IMR-90 (cell line): ENCODE data around the gene BPI. TPM values are rescaled to one million over a fixed set of nuclear protein-coding genes. Genes with fewer than 3 reads are reported as not detected.

Experiments
- ATAC-seq: fragments of 200-7000 bp; cut with Tn5 transposase; 2 replicates; pipeline ENCODE4 v1.9.1; 2020; ENCODE audit warnings: low read depth, mild to moderate bottlenecking, moderate library complexity
- BruUV-seq: library from RNA; stranded (reverse); fragments of 400-500 nt; replicated peaks from 2 replicates; lab custom pipeline; 2021; lab: Mats Ljungman, UMichigan
- CTCF ChIA-PET: fragments of 300-600 bp; formaldehyde crosslinking; extraction: SDS; loops from one replicate; lab custom pipeline; 2021; ENCODE audit warnings: antibody characterized with exemption; lab: Yijun Ruan, JAX
- POLR2A ChIA-PET: fragments of 300-600 bp; sonication (Branson Sonifier 250); formaldehyde crosslinking; loops from one replicate; lab custom pipeline; 2022; ENCODE audit warnings: antibody characterized with exemption; ENCODE audit not compliant: unreplicated experiment; lab: Charles Lee
- DNase-seq: peaks from one replicate; pipeline ENCODE4 v3.0.0; 2013
- H2AFZ ChIP-seq: replicated peaks from 2 replicates; pipeline ENCODE3; 2013; ENCODE audit warnings: low read length, mild to moderate bottlenecking; ENCODE audit not compliant: poor library complexity
- H2AK5ac ChIP-seq: 2 replicates; pipeline ENCODE4 v1.6.1; 2013; ENCODE audit warnings: low read depth, low read length, inconsistent platforms
- H2AK9ac ChIP-seq: replicated peaks from 2 replicates; pipeline ENCODE3; 2013; ENCODE audit warnings: mild to moderate bottlenecking, low read depth, low read length, moderate library complexity; ENCODE audit not compliant: poor library complexity
- H2BK120ac ChIP-seq: 2 replicates; pipeline ENCODE4 v1.6.1; 2013; ENCODE audit warnings: low read depth, low read length, inconsistent platforms
- H2BK15ac ChIP-seq: 3 replicates; pipeline ENCODE4 v1.6.1; 2013; ENCODE audit warnings: low read depth, low read length, inconsistent platforms
- H2BK20ac ChIP-seq: 2 replicates; pipeline ENCODE4 v1.6.1; 2013; ENCODE audit warnings: low read depth, mild to moderate bottlenecking, inconsistent platforms, low read length, moderate library complexity
- H2BK5ac ChIP-seq: 2 replicates; pipeline ENCODE4 v1.6.1; 2013; ENCODE audit warnings: mild to moderate bottlenecking, low read depth, low read length, inconsistent platforms; ENCODE audit not compliant: poor library complexity, severe bottlenecking
- H3K14ac ChIP-seq: replicated peaks from 2 replicates; pipeline ENCODE4 v1.6.1; 2013; ENCODE audit warnings: low read depth, low read length, inconsistent platforms
- H3K18ac ChIP-seq: 2 replicates; pipeline ENCODE4 v1.6.1; 2013; ENCODE audit warnings: low read depth, low read length, control low read depth
- H3K23ac ChIP-seq: 2 replicates; pipeline ENCODE4 v1.6.1; 2013; ENCODE audit warnings: low read depth, low read length, inconsistent platforms
- H3K27ac ChIP-seq: 2 replicates; pipeline ENCODE4 v1.5.1; 2013; ENCODE audit warnings: mild to moderate bottlenecking, control low read depth, low read length; ENCODE audit not compliant: insufficient read depth
- H3K27me3 ChIP-seq: 2 replicates; pipeline ENCODE4 v1.6.1; 2013; ENCODE audit warnings: low read length; ENCODE audit not compliant: control insufficient read depth, insufficient read depth
- H3K36me3 ChIP-seq: 2 replicates; pipeline ENCODE4 v1.6.1; 2013; ENCODE audit warnings: low read length, mixed read lengths; ENCODE audit not compliant: control insufficient read depth, insufficient read depth
- H3K4ac ChIP-seq: 2 replicates; pipeline ENCODE4 v1.6.1; 2013; ENCODE audit warnings: low read depth, low read length, inconsistent platforms
- H3K4me1 ChIP-seq: 2 replicates; pipeline ENCODE4 v1.6.1; 2013; ENCODE audit warnings: low read length, mixed read lengths; ENCODE audit not compliant: control insufficient read depth, insufficient read depth
- H3K4me2 ChIP-seq: 2 replicates; pipeline ENCODE4 v1.6.1; 2013; ENCODE audit warnings: low read depth, mild to moderate bottlenecking, control low read depth, low read length, moderate library complexity
- H3K4me3 ChIP-seq: 2 replicates; pipeline ENCODE4 v1.5.1; 2013; ENCODE audit warnings: low read depth, mild to moderate bottlenecking, control low read depth, low read length, moderate library complexity; ENCODE audit not compliant: insufficient read depth
- H3K56ac ChIP-seq: 2 replicates; pipeline ENCODE4 v1.6.1; 2013; ENCODE audit warnings: low read length, inconsistent platforms; ENCODE audit not compliant: insufficient read depth; ENCODE audit errors: extremely low read depth
- H3K79me1 ChIP-seq, 2 experiments: 2 replicates each; pipeline ENCODE4 v1.6.1; 2013; ENCODE audit warnings: low read length in 2 of 2, inconsistent platforms in 1 of 2, low read depth in 1 of 2
- H3K9ac ChIP-seq: 2 replicates; pipeline ENCODE4 v1.6.1; 2013; ENCODE audit warnings: low read depth, low read length, control low read depth
- H3K9me1 ChIP-seq: 2 replicates; pipeline ENCODE4 v1.6.1; 2013; ENCODE audit warnings: low read length, inconsistent platforms; ENCODE audit not compliant: insufficient read depth
- H3K9me3 ChIP-seq: 2 replicates; pipeline ENCODE4 v1.6.1; 2013; ENCODE audit warnings: low read length; ENCODE audit not compliant: control insufficient read depth, insufficient read depth
- H4K20me1 ChIP-seq: 2 replicates; pipeline ENCODE4 v1.6.1; 2013; ENCODE audit warnings: low read length, inconsistent platforms; ENCODE audit not compliant: insufficient read depth
- H4K5ac ChIP-seq: 2 replicates; pipeline ENCODE4 v1.6.1; 2013; ENCODE audit warnings: mild to moderate bottlenecking, low read depth, low read length, control low read depth
- H4K8ac ChIP-seq, 2 experiments: 2 replicates each; pipeline ENCODE4 v1.6.1; 2013; ENCODE audit warnings: low read depth in 2 of 2, low read length in 2 of 2, control low read depth in 1 of 2, inconsistent platforms in 1 of 2
- H4K91ac ChIP-seq: 2 replicates; pipeline ENCODE4 v1.6.1; 2013; ENCODE audit warnings: low read depth, low read length, inconsistent platforms; ENCODE audit not compliant: insufficient read depth
- CEBPB ChIP-seq: IDR thresholded peaks from 2 replicates; pipeline ENCODE4 v1.6.1; 2012; ENCODE audit warnings: low read depth, low read length, improper control_type of control experiment
- FOS ChIP-seq: fragments of 150-350 bp; IDR thresholded peaks from 2 replicates; pipeline ENCODE4 v1.6.1; 2016; ENCODE audit warnings: low read depth, low read length
- NFE2L2 ChIP-seq: fragments of 150-350 bp; IDR thresholded peaks from 2 replicates; pipeline ENCODE4 v1.6.1; 2016; ENCODE audit warnings: low read depth, mild to moderate bottlenecking, low read length
- POLR2A ChIP-seq: IDR thresholded peaks from 2 replicates; pipeline ENCODE4 v1.6.1; 2012; ENCODE audit warnings: mild to moderate bottlenecking, low read depth, low read length
- RAD21 ChIP-seq: IDR thresholded peaks from 2 replicates; pipeline ENCODE4 v1.6.1; 2012; ENCODE audit warnings: low read length, improper control_type of control experiment
- RCOR1 ChIP-seq: IDR thresholded peaks from 2 replicates; pipeline ENCODE4 v1.6.1; 2012; ENCODE audit warnings: mild to moderate bottlenecking, low read length, improper control_type of control experiment; ENCODE audit not compliant: insufficient replicate concordance
- RFX5 ChIP-seq: IDR thresholded peaks from 2 replicates; pipeline ENCODE4 v1.8.0; 2012; ENCODE audit warnings: low read depth, mild to moderate bottlenecking, low read length, moderate library complexity
- SMC3 ChIP-seq: fragments of 150-350 bp; IDR thresholded peaks from 2 replicates; pipeline ENCODE4 v1.6.1; 2016; ENCODE audit warnings: low read depth, mild to moderate bottlenecking, antibody characterized with exemption, low read length, moderate library complexity
- WGBS, 2 experiments: methylation state at CpG; one replicate each; pipeline versions ENCODE4 v1.1.5 to v1.1.7; 2013; ENCODE audit warnings: missing lambda C conversion rate in 2 of 2; ENCODE audit not compliant: insufficient read length in 1 of 2; ENCODE audit errors: extremely low coverage in 2 of 2; 5-methylcytosine and 5-hydroxymethylcytosine counted together
- dilution Hi-C: fragments of 300-500 bp; cut with HindIII; formaldehyde crosslinking; loops from one replicate; pipeline ENCODE4 v1.14.3; 2018; ENCODE audit warnings: low sequenced_read_pairs; ENCODE audit not compliant: unreplicated experiment
- in situ Hi-C: fragments of 300-500 bp; cut with MboI; formaldehyde crosslinking; loops from 3 replicates; pipeline ENCODE4 v1.14.3; 2019; ENCODE audit warnings: low sequenced_read_pairs, inconsistent platforms, mixed read lengths
- intact Hi-C: fragments of 100-400 bp; cut with micrococcal nuclease; formaldehyde crosslinking; loops from 2 replicates; pipeline ENCODE4 v1.10.0; 2022
- polyA plus RNA-seq, 3 experiments: library from polyadenylated mRNA; depleted of rRNA; stranded (reverse); fragments of >200 nt; gene quantifications; 2 replicates each; pipeline ENCODE4 v1.2.3, GENCODE V29; 2012; ENCODE audit warnings: low replicate concordance in 1 of 3
- total RNA-seq: library from RNA; depleted of rRNA; stranded (reverse); fragments of >200 nt; gene quantifications from 2 replicates; pipeline ENCODE4 v1.2.3, GENCODE V29; 2012

The BPI gene
- total and polyA plus RNA-seq, 2 of the 4 experiments (the other 2 are of a cell fraction): 0.05 TPM; not detected in 1

DNA sequence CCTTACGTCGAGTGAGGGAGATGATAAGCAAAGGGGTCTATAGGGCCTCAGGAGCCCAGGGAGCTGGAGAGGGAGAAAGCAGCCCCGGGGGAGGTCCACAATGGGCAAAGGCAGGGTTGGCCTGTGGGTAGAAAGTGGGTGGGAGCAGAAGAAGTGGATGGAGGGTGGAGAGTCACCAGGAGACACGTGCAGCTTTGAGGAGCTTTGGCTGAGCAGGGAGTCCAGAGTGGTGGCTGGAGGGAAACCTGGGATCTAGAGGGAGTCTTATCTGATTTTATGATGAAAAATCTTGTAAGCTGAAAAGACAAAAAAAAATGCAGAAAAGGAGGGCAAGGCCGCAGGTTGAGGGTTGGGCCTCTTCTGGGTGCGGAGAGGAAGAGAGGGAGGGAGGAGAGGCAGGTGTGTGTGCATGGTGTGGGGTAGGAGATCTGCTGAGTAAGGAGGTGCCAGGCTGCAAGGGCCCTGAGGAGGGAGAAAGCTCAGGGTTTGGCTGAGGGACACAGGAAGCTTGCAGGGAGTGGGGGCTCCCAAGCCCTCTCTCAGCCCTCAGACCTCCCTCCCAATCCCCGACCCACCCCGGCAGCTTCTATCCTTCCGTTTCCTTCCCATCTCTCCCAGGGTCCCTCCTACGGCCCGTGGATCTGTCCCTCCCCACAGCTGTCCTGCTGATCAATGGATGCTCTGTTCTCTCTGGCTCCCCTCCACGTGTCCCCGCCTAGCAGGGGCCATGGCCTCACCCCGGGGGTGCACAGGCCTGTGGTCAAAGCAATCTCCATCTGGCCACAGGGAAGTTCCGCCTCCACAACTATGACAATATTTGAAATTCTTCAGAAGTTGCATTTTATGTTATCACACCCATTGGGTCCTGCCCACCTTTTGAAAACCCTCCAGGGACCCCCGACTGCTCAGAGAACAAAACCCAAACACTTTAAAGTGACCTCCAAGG, 17.1 kb upstream of the BPI start:
- peak overlapping the region; percentile 10; the same call in 1 of the 2 replicates for H4K5ac ChIP-seq
- no TSS peak for BruUV-seq
- POLR2A ChIA-PET: no interaction called here
- no peaks in the 10 kb centered on the region for H3K36me3 ChIP-seq
- peak; percentile 27; the same call in 1 of the 2 replicates for ATAC-seq
- H4K20me1 ChIP-seq: peaks cover 4% of the 10 kb centered on the region; the same call in 1 of the 2 replicates
- H3K9ac ChIP-seq: no peak overlapping the region
- H3K56ac ChIP-seq: no peak overlapping the region
- H2BK15ac ChIP-seq: no peak overlapping the region
- peaks cover 17% of the 10 kb centered on the region for H3K4me1 ChIP-seq
- H2BK5ac ChIP-seq: no peak overlapping the region
- CTCF ChIA-PET: no interaction called here
- no peak overlapping the region for H3K4me2 ChIP-seq
- in situ Hi-C loops: no loop called here
- TF ChIP-seq RAD21 (no peak), SMC3 (no peak), RFX5 (no peak), RCOR1 (no peak), NFE2L2 (no peak), CEBPB (no peak), POLR2A (no peak), FOS (no peak)
- peak overlapping the region; percentile 20; the same call in 1 of the 2 replicates for H2AK5ac ChIP-seq
- H2BK120ac ChIP-seq: peak overlapping the region; percentile 52; the same call in 1 of the 2 replicates
- no peaks in the 10 kb centered on the region for H3K79me1 ChIP-seq
- no peak overlapping the region for H2AK9ac ChIP-seq
- no peak for DNase-seq
- H4K91ac ChIP-seq: no peak overlapping the region
- intact Hi-C loops: no loop called here
- H3K4ac ChIP-seq: peak overlapping the region; percentile 74
- H3K9me1 ChIP-seq: peaks cover 7% of the 10 kb centered on the region
- H3K4me3 ChIP-seq: no peak overlapping the region
- H3K14ac ChIP-seq: peak overlapping the region; percentile 67; the same call in 1 of the 2 replicates
- H4K8ac ChIP-seq: peak overlapping the region; percentile 26 to 70; a peak in 3 of 4 replicates
- peak overlapping the region; percentile 4; the same call in 1 of the 2 replicates for H3K18ac ChIP-seq
- H3K23ac ChIP-seq: peak overlapping the region; percentile 16; the same call in 1 of the 2 replicates
- peaks cover 3% of the 10 kb centered on the region; the same call in 1 of the 2 replicates for H3K9me3 ChIP-seq
- dilution Hi-C loops: no loop called here
- no peak overlapping the region for H3K27ac ChIP-seq
- no peaks in the 10 kb centered on the region for H3K27me3 ChIP-seq
- peak overlapping the region; percentile 18; the same call in 1 of the 2 replicates for H2BK20ac ChIP-seq
- H2AFZ ChIP-seq: peak overlapping the region; percentile 82
- 43% methylated on average over 12 of the region's 16 CpGs; no CpG with 5 or more reads in 1 of the 2 experiments for WGBS, 2 experiments
